Measurements from ENCODE around the gene GAL3ST2.

GRCh38 chr2:241798631-241799521, 22.3 kb downstream of the GAL3ST2 start:
- no peak for TF ChIP-seq ZNF8 (CRISPR knock-in tag; IDR thresholded peaks at IDR 0.05)
- TF ChIP-seq TOX (CRISPR knock-in tag; IDR thresholded peaks at IDR 0.05; ENCODE audit: borderline replicate concordance), result no peak
- TF ChIP-seq CREB5 (CRISPR knock-in tag; IDR thresholded peaks at IDR 0.05; ENCODE audit: low read depth), result no peak
- TF ChIP-seq CSDC2 (CRISPR knock-in tag; IDR thresholded peaks at IDR 0.05), result no peak
- TF ChIP-seq, protein P1, sequence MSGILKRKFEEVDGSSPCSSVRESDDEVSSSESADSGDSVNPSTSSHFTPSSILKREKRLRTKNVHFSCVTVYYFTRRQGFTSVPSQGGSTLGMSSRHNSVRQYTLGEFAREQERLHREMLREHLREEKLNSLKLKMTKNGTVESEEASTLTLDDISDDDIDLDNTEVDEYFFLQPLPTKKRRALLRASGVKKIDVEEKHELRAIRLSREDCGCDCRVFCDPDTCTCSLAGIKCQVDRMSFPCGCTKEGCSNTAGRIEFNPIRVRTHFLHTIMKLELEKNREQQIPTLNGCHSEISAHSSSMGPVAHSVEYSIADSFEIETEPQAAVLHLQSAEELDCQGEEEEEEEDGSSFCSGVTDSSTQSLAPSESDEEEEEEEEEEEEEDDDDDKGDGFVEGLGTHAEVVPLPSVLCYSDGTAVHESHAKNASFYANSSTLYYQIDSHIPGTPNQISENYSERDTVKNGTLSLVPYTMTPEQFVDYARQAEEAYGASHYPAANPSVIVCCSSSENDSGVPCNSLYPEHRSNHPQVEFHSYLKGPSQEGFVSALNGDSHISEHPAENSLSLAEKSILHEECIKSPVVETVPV (CRISPR knock-in tag; IDR thresholded peaks at IDR 0.05), result no peak
- TF ChIP-seq ZFP30 (CRISPR knock-in tag; IDR thresholded peaks at IDR 0.05), result no peak
- no peak for TF ChIP-seq ISL1 (CRISPR knock-in tag; IDR thresholded peaks at IDR 0.05)
- no peak for TF ChIP-seq ZFP3 (CRISPR knock-in tag; IDR thresholded peaks at IDR 0.05)
- no peak for TF ChIP-seq ZC3H10 (CRISPR knock-in tag; IDR thresholded peaks at IDR 0.05)
- TF ChIP-seq RARB (CRISPR knock-in tag; IDR thresholded peaks at IDR 0.05), result no peak
- TF ChIP-seq ZNF565 (CRISPR knock-in tag; conservative IDR thresholded peaks at IDR 0.05; ENCODE audit: low read depth), result no peak
- TF ChIP-seq ZNF70 (CRISPR knock-in tag; IDR thresholded peaks at IDR 0.05), result no peak

Measured in SK-N-SH treated with all-trans-retinoic acid at 6 μM for 48 hours (cell line).